GM12878 (cell line): ENCODE data around the gene ZBTB3.

ENCODE experiments used
- ATF7 ChIP-seq: fragments of 450-650 bp; IDR thresholded peaks from 2 replicates; pipeline ENCODE4 v1.6.1; 2016; ENCODE audit warnings: low read depth, mild to moderate bottlenecking
- ESRRA ChIP-seq: IDR thresholded peaks from 2 replicates; pipeline ENCODE4 v1.6.1; 2012; ENCODE audit warnings: mild to moderate bottlenecking, low read length, improper control_type of control experiment
- EZH2 ChIP-seq: IDR thresholded peaks from 2 replicates; pipeline ENCODE4 v1.6.1; 2012; ENCODE audit warnings: low read depth, mild to moderate bottlenecking, control low read depth, inconsistent platforms, low read length, borderline replicate concordance; ENCODE audit not compliant: control insufficient read depth
- JUND ChIP-seq: IDR thresholded peaks from 2 replicates; pipeline ENCODE4 v1.6.1; 2012; ENCODE audit warnings: low read depth, mild to moderate bottlenecking, low read length, improper control_type of control experiment, moderate library complexity
- POLR2A ChIP-seq: IDR thresholded peaks from 2 replicates; pipeline ENCODE4 v1.6.1; 2011; ENCODE audit warnings: low read depth, mild to moderate bottlenecking, low read length
- YBX1 ChIP-seq: fragments of 450-650 bp; IDR thresholded peaks from 2 replicates; pipeline ENCODE4 v1.6.1; 2016; ENCODE audit warnings: antibody characterized with exemption
- TF ChIP-seq, protein P1 (sequence below): IDR thresholded peaks from 2 replicates; pipeline ENCODE4 v1.6.1; 2011; ENCODE audit warnings: low read depth, mild to moderate bottlenecking, low read length, moderate library complexity, borderline replicate concordance; ENCODE audit errors: extremely low read depth
- TF ChIP-seq, protein P2 (sequence below): fragments of 450-650 bp; IDR thresholded peaks from 2 replicates; pipeline ENCODE4 v1.6.1; 2016; ENCODE audit warnings: mild to moderate bottlenecking, moderate library complexity, borderline replicate concordance
- TF ChIP-seq, protein P3 (sequence below), 3 experiments: IDR thresholded peaks in 2 of 3; conservative IDR thresholded peaks in 1 of 3; 2 replicates each; pipeline ENCODE4 v1.5.1; 2011; ENCODE audit warnings: low read depth in 3 of 3, low read length in 3 of 3, mild to moderate bottlenecking in 3 of 3, control low read depth in 2 of 3, moderate library complexity in 2 of 3, inconsistent platforms in 1 of 3, mixed read lengths in 1 of 3; ENCODE audit not compliant: control insufficient read depth in 2 of 3, insufficient read depth in 1 of 3; ENCODE audit errors: extremely low read depth in 1 of 3

DNA sequence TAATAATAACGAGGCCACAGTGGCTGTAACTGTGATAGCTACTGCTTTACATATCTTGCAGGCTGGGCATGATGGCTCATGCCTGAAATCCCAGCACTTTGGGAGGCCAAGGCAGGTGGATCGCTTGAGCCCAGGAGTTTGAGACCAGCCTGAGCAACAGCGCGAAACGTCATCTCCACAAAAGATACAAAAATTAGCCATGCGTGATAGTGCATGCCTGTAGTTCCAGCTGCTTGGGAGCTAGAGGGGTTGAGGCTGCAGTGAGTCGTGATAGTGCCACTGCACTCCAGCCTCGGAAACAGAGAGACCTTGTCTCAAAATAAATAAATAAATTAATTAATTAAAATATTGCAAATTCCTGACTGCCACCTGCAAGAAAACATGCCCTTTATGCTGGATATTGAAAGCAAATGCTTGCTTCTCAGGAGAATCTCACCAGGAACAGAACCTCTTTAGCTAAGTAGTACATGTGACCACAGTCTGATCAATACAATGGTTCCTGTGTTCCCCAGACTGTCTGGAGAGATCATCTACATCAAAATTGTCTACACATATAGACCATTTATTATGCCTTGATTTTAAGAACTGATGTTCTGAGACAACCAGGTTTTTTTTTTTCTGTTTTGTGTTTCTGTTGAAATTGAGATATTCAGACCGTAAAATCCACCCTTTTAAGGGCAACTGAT, 6.3 kb downstream of the ZBTB3 start:
- TF ChIP-seq, protein P1, sequence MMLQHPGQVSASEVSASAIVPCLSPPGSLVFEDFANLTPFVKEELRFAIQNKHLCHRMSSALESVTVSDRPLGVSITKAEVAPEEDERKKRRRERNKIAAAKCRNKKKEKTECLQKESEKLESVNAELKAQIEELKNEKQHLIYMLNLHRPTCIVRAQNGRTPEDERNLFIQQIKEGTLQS = no peak
- no peak for TF ChIP-seq POLR2A
- no peak for TF ChIP-seq ATF7
- no peak for TF ChIP-seq JUND
- no peak for TF ChIP-seq YBX1
- TF ChIP-seq ESRRA = no peak
- TF ChIP-seq EZH2 = no peak
- TF ChIP-seq, protein P2, sequence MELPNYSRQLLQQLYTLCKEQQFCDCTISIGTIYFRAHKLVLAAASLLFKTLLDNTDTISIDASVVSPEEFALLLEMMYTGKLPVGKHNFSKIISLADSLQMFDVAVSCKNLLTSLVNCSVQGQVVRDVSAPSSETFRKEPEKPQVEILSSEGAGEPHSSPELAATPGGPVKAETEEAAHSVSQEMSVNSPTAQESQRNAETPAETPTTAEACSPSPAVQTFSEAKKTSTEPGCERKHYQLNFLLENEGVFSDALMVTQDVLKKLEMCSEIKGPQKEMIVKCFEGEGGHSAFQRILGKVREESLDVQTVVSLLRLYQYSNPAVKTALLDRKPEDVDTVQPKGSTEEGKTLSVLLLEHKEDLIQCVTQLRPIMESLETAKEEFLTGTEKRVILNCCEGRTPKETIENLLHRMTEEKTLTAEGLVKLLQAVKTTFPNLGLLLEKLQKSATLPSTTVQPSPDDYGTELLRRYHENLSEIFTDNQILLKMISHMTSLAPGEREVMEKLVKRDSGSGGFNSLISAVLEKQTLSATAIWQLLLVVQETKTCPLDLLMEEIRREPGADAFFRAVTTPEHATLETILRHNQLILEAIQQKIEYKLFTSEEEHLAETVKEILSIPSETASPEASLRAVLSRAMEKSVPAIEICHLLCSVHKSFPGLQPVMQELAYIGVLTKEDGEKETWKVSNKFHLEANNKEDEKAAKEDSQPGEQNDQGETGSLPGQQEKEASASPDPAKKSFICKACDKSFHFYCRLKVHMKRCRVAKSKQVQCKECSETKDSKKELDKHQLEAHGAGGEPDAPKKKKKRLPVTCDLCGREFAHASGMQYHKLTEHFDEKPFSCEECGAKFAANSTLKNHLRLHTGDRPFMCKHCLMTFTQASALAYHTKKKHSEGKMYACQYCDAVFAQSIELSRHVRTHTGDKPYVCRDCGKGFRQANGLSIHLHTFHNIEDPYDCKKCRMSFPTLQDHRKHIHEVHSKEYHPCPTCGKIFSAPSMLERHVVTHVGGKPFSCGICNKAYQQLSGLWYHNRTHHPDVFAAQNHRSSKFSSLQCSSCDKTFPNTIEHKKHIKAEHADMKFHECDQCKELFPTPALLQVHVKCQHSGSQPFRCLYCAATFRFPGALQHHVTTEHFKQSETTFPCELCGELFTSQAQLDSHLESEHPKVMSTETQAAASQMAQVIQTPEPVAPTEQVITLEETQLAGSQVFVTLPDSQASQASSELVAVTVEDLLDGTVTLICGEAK = no peak
- TF ChIP-seq, protein P3, sequence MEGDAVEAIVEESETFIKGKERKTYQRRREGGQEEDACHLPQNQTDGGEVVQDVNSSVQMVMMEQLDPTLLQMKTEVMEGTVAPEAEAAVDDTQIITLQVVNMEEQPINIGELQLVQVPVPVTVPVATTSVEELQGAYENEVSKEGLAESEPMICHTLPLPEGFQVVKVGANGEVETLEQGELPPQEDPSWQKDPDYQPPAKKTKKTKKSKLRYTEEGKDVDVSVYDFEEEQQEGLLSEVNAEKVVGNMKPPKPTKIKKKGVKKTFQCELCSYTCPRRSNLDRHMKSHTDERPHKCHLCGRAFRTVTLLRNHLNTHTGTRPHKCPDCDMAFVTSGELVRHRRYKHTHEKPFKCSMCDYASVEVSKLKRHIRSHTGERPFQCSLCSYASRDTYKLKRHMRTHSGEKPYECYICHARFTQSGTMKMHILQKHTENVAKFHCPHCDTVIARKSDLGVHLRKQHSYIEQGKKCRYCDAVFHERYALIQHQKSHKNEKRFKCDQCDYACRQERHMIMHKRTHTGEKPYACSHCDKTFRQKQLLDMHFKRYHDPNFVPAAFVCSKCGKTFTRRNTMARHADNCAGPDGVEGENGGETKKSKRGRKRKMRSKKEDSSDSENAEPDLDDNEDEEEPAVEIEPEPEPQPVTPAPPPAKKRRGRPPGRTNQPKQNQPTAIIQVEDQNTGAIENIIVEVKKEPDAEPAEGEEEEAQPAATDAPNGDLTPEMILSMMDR (IDR thresholded peaks at IDR 0.05 in 2 of 3, conservative IDR thresholded peaks at IDR 0.05 in 1 of 3; ENCODE audit: control insufficient read depth in 2 of 3, extremely low read depth in 1 of 3, insufficient read depth in 1 of 3, low read depth in 3 of 3, low read length in 3 of 3) = no peak
